Left renal cortex interstitium (tissue), 4 donors: ENCODE measurements around the gene ERGIC3. TPM values are rescaled to one million over a fixed set of nuclear protein-coding genes. Genes with fewer than 3 reads are reported as not detected.
"Not testable (repeated sequence)": the region's sequence is repeated elsewhere in the genome, so short reads cannot be mapped to it uniquely, and the experiment has no call there.

ENCODE experiments used
- DNase-seq, 4 donors: peaks; one replicate each; pipeline ENCODE4 v3.0.0-alpha.2; 2013; ENCODE audit warnings: low read depth in 4 of 4, low spot score in 2 of 4, missing footprints in 1 of 4
- polyA plus RNA-seq, 4 donors: library from polyadenylated mRNA; unstranded; fragments of 120-200 nt; gene quantifications; one replicate each; pipeline ENCODE4 v1.2.1, GENCODE V29; 2013; ENCODE audit not compliant: insufficient read length in 4 of 4

Gene ERGIC3
- polyA plus RNA-seq, 4 donors = 346 to 382 (median 357) TPM

DNA sequence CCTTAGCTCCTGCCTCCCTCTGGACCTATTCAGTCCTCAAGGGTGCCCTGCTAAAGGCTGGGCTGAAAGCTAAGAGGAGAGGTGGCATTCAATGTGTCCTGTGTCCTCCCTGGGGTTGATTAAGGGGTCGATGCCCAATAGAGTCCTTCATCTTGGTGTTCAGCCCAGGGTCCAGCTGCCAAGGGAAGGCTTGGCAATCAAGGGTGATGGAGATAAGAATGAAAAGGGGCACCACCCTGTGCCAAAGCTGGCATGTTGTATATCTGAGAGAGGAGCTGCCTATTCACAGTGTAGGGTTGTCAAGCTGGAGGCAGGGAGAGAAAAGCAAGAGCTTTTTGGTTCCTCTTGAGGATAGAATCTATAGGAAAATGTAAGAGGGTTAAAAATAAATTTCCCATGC is 24.8 kb upstream of the ERGIC3 start:
- DNase-seq = no peak

- DNase-seq = not testable (repeated sequence)
These were observed 24.1 kb upstream of the ERGIC3 start for GRCh38 chr20:35517767-35518166.

DNA sequence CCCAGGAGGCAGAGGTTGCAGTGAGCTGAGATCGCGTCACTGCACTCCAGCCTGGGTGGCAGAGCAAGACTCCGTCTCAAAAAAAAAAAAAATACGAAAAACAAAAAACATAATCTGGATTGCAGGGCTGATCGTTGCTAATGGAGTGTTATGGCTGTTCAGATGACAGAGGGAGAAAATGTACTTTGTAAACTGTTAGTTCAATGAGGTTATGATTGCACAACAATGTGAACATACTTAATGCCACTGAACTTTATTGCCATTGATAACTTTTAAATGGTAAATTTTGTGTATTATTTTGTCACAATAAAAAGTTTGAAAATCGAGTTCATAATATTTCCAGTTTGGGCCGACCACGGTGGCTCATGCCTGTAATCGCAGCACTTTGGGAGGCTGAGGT is 22.9 kb upstream of the ERGIC3 start:
- no peak for DNase-seq

GRCh38 chr20:35523298-35523888 is 18.5 kb upstream of the ERGIC3 start:
- DNase-seq = no peak

DNA sequence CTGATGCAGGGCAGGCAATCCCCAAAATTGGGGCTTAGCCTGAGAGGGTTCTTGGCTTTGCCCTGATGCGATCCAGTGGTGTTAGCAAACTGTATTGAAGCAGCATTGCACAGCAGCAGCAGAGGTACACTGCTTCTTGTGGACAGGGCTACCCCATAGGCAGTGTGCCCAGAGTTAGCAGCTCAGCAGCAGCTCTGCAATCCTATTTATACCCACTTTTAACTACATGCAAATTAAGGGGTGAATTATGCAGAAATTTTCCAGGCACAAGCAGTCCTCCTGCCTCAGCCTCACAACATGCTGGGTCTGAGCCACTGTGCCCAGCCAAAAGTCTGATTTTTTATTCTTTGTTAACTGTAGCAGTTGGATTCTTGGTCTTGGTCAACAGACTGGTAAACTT is 16.2 kb upstream of the ERGIC3 start:
- DNase-seq = no peak

- DNase-seq = no peak
These were observed 14.6 kb upstream of the ERGIC3 start for GRCh38 chr20:35527122-35527769.

DNA sequence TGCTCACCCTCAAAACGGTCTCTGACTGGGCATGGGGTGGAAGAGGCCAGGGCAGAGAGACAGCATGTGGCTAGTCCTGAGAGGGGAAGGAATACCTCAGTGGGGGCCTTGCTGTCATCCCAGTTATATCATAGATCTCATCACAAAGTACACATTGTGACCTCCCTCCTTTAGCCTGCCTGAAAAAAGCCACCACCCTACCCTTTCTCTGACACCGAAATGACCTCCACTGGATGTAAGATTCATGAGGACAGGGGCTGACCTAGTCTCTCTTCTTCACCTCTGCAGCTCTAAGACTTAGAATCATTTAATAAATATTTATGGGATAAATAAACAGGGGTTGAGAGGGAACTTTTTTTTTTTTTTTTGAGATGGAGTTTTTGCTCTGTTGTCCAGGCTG is 12.3 kb upstream of the ERGIC3 start, which contains the start of gene C20orf173:
Gene C20orf173, minus strand, starts transcription at position 101 of the 400 bp plus-strand sequence. CDS start 279 bp downstream, outside the sequence.
- DNase-seq = no peak

DNA sequence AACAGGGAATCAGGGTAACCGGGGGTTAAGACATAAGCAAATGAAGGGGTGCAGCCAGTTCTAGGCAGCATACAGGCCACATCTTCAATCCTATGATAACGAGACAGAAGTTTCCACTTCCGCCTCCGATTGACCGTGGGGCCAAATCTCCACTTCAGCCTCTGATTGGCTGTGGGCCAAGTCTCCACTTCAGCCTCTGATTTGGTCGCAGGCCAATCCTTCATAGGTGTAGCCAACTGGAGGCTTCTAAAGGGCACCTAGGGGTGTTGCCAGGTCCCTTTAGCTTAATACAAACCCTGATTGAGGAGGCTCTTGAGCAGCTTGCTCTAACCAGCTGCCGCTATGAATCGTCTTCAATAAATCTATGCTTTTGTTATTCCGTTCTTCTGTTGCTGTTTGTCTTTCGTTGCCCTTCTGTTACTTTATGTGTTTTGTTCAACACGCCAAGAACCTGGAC is 2.1 kb upstream of the ERGIC3 start:
- no peak for DNase-seq

DNA sequence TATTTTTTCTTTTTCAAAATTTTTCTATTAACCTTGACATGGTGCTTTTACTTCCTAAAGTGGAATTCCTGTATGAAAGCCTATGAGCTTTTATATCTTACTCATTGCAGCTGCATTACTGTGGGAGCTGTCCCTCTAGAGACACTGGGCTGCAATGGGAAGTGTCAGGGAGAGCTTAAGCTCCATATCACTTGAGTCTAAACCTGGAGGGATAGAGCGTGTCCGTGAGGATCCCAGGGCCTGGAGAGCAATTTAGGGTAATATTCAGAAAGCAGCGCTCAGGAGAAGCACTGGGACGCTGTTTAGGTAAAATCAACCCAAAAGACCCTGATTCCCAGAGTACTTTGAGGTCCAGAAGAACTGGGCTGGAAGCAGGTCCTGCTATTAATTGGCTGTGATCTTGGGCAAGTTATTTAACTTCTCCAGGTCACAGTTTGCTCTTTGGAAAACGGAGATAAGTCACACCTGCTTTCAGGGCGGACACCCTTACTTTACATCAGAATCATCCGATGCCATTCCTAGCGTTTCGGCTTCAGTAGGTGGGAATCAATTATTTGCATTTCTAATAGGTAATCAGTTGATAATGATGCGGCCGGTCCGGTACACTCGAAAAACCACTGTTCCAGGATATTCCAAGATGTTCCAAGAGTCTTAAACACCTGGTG is 628 bp upstream of the ERGIC3 start:
- DNase-seq = no peak

GRCh38 chr20:35542990-35543389 is 1.1 kb downstream of the ERGIC3 start:
- DNase-seq = no peak

DNA sequence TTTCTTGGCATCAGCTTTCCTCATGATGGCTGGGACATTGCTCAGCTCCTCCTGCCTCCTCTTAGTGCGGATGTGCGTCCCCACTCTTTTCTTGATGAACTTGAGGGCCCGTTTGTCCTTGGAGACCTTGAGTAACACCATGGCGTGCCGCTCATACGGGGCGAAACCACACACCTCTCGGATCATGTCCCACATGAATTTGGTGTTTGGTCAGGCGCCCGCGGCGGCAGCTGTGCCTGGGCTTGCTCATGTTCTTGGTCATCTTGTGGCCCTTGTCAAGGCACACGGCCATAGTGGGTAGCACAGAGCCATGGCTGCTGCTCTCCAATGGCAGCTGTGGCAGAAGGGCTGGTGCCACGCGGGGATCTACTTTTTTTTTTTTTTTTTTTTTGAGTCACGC is 2.6 kb downstream of the ERGIC3 start:
- no peak for DNase-seq

DNA sequence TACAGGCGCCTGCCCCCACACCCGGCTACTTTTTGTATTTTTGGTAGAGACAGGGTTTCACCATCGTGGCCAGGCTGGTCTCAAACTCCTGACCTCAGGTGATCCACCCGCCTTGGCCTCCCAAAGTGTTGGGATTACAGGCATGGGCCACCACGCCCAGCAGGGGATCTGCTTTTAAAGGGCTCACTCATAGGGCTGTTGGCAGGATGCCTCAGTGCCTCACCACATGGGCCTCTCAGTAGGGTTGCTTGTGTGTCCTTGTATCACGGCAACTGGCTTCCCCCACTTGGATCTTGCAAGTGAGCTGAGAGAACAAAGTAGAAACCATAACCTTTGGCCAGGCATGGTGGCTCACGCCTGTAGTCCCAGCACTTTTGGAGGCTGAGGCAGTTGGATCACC is 3.1 kb downstream of the ERGIC3 start:
- not testable (repeated sequence) for DNase-seq

DNA sequence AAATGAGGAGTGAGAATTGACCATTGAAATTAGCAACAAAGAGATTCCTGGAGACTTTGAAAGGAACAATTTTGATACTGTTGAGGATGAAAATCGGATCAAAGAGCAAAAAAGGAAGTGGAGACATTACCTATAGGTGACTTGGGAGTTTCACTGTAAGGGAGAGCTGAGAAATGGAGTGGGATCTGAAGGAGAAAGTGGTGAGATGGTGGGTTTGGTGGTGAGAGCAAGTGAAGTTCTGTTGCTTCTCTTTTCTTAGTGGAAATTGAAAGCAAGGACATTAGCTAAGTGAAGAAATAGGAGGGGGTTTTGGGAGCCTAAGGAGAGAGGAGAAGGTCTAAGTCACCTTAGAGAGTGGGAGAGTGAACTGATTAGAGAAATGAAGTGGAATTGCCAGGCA is 4.2 kb downstream of the ERGIC3 start:
- no peak for DNase-seq

- no peak for DNase-seq
These were observed 5.5 kb downstream of the ERGIC3 start for GRCh38 chr20:35547329-35547728.

DNA sequence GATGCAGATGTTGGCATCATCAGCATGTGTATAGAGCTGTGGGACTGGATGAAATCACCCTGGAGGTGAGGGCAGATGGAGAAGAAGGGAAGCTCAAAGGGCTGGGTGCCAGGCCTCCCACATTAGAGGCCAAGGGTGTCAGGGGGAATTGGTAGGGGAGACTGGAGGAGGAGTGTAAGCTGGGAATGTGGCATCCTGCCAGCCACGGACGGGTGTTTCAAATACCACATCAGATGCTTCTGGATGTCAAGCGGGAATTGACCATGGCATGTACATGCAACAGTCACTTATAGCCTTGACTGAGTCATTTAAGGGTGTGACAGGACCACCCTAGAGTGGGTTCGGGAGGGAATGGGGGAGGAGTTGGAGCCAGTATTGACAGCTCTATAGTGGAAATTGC is 9.6 kb downstream of the ERGIC3 start:
- no peak for DNase-seq

DNA sequence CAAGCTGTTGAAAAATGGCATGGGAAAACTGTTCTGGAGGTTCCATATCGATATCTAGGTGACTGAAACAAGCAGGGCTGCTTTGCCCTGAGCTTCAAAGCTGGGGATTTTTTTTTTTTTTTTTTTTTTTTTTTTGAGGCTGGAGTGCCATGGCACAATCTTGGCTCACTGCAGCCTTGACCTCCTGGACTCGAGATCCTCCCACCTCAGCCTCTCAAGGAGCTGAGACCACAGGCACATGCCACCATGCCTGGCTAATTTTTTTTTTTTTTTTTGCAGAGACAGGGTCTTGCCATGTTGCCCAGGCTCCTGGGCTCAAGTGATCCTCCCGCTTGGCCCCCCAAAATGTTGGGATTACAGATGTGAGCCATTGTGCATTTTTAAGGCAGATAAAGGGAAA is 11.0 kb downstream of the ERGIC3 start:
- DNase-seq = no peak

DNA sequence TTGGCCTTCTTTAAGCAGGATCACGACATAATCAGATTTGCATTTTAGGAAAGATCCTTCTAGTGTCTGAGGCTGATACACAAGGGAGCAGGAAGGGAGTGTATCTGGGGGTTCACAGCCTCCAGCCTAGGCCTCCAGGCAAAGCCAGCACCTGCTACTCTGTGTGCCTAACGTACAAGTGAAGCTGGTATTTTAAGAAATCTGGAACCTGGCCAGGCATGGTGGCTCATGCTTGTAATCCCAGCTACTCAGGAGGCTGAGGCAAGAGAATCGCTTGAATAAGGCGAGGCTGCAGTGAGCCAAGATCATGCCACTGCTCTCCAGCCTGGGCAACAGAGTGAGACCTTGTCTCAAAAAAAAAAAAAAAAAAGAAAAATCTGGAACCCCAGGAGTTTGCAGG is 13.6 kb downstream of the ERGIC3 start:
- DNase-seq = not testable (repeated sequence)

- DNase-seq = no peak
These were observed 14.2 kb downstream of the ERGIC3 start for GRCh38 chr20:35555951-35556645.

DNA sequence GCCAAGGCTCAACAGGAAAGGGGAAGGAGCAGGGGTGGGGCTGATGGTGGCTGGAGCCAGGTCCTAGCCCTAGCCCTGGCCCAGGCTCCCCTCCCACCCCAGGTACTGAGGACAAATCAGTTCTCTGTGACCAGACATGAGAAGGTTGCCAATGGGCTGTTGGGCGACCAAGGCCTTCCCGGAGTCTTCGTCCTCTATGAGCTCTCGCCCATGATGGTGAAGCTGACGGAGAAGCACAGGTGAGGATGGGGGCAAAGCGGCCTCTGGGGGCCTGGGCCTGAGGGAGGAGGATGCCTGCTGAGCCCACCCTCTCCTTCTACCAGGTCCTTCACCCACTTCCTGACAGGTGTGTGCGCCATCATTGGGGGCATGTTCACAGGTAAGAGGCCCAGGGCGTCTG is 15.0 kb downstream of the ERGIC3 start:
- no peak for DNase-seq

GRCh38 chr20:35558451-35558850 is 16.6 kb downstream of the ERGIC3 start:
- no peak for DNase-seq

DNA sequence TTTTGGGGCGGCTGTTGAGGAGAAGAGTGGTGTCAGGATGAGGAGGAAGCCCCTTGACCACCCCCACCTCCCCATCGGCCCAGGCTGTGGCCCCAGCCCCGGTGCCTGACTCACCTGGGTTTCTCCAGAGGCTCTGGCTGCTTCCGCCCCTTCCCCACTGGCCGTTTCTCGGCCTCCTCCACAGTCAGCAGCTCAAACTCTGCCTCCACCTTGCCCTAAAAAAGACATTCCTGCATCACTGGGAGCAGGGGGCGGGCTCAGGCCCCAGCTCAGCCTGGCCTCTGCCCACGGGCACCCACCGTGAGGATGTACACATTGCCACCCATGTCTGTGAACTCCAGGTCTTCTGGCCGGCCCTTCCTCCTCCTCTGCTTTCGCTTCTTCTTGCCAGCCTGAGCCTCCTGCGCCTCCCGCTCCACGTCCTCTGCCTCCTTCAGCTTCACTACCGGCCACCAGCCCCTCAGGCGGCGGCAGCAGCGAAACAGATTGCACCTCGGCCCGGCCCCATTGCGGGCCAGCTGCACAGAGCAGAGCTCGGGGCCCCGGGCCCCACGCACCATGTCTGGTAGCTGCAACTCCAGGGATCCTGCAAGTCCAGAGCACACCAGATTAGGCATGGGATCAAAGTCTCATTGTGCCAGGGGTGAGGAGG is 17.3 kb downstream of the ERGIC3 start:
- no peak for DNase-seq
